GM21786 (cell line): ENCODE results near the gene APOBEC3B.
"Not testable (repeated sequence)": the region's sequence is repeated elsewhere in the genome, so short reads cannot be mapped to it uniquely, and the experiment has no call there.

Experiments used
- ATAC-seq: cut with Tn5 transposase; IDR thresholded peaks from one replicate; pipeline ENCODE4 v1.9.1; 2021; ENCODE audit not compliant: unreplicated experiment

The APOBEC3B gene

GRCh38 chr22:38981992-38982927 lies at the start of gene APOBEC3B:
Gene APOBEC3B (plus strand): TSS chr22:38982347. CDS start chr22:38982454, 107 bp downstream.
- ATAC-seq = peak; percentile 51

DNA sequence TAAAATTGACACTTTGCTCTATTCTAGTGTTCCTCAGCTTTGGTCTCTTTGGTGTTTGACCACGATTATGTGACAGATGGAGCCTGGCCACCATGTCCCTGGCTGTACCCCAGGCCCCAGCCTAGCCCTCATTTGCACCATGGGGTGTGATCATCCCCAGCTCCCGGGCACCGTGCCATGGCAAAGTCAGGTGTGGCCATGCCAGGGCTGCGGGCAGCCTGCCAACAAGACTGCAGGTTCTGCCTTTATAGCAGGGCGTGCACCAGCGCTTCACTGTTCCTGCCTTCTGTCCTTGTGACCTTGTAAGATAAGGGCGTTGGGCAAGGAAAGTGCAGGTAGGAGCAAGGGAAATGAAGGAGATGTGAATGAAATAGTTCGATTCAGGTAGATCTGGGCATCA lies 47.1 kb upstream of the APOBEC3B start:
- ATAC-seq = no peak

- ATAC-seq = no peak
These were observed 46.5 kb upstream of the APOBEC3B start for GRCh38 chr22:38935616-38936015.

GRCh38 chr22:38936562-38936961 lies 45.6 kb upstream of the APOBEC3B start:
- no peak for ATAC-seq

GRCh38 chr22:38937036-38937435 lies 45.1 kb upstream of the APOBEC3B start:
- no peak for ATAC-seq

- ATAC-seq = no peak
These were observed 44.6 kb upstream of the APOBEC3B start for GRCh38 chr22:38937541-38937940.

DNA sequence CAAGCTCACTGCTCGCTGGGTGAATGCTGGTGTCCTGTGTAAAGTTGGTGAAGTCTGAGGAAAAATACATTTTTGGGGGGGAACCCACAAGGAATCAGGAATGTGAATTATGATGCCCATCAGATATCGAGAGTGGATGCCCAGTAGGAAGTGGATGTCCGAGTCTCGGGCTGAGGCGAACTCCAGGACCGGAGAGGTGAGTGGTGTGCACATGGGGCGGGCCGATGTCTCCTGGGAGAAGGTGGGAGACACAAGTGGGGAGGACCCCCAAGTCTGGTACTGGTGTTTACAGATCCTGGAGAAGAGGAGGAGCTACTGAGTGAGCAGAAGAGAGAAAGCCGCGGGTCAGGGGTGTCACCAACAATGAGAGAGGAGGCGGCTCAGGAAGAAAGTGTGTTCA lies 43.9 kb upstream of the APOBEC3B start:
- no peak for ATAC-seq

DNA sequence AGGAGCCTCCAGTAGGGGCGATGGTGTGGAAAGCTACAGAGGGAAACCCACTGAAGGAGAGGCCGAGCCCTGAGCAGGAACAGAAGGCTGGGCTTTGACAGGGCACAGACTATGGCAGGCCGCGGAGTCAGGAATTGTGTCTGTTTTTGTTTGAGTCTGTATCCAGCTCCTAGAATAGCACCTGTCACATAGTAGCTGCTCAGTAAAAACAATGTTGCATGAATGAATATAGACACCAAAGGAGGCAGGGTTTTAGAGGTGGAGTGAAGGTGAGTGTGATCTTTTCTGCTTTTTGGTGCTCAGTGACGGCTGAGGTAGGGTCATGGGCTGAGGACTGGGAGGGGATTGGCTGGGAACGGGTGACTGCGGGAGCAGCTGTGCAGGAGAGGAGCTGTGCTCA lies 43.2 kb upstream of the APOBEC3B start:
- ATAC-seq = no peak

DNA sequence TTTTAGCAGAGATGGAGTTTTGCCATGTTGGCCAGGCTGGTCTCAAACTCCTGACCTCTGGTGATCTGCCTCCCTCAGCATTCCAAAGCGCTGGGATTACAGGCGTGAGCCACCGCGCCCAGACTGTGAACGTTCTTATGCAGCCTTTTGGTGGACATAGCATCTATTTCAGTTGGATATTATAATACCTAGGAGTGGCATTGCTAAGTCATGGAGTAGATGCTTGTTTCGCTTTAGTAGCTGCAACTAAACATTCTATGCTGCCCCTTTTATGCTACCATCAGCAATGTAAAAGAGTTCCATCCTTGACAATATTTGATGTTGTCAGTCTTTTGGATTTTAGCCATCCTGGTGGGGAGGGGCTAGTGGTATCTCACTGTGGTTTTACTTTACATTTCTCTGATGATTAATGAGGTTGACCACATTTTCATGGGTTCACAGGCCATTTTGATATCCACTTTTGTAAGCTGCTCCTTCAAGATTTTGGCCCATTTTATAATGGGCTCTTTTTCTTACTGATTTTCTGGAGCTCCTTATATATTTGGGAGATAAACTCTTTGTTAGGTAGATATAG lies 41.2 kb upstream of the APOBEC3B start:
- no peak for ATAC-seq

- peak; percentile 60 for ATAC-seq
These were observed 40.6 kb upstream of the APOBEC3B start for GRCh38 chr22:38941488-38941987.

GRCh38 chr22:38942702-38943101 lies 39.4 kb upstream of the APOBEC3B start:
- no peak for ATAC-seq

GRCh38 chr22:38943201-38943600 lies 38.9 kb upstream of the APOBEC3B start:
- ATAC-seq = no peak

DNA sequence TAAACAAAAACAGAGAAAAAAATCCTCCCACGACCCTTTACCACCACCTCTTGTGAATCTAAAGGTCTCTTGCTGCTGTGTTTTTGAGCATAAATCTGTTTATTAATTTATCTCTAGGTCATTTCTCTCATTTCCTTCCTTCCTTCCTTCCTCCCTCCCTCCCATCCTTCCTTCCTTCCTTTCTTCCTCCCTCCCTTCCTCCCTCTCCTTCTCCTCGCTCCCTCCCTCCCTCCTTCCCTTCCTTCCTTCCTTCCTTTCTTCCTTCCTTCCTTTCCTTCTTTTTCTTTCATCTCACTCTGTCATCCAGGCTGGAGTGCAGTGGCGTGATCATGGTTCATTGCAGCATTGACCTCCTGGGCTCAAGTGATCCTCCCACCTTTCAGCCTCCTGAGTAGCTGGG lies 38.3 kb upstream of the APOBEC3B start:
- no peak for ATAC-seq

DNA sequence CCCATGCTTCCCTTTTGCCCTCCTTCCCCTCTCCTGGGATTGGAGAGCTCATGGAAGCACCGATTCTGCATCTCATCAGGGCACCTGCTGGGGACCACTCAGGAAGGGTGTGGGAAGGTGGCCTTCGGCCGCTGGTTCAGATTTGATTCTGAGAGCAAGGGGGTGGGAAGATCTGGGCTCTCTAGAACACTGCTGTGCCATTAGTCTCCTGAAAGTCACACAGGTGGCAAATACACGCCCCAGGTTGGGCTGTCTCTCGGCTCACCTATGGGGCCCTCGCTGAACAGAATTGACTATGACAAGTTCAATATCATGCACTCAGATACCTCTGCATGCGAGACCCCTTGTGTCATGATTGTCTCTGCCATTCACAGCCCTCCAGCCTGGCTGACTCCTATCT lies 37.5 kb upstream of the APOBEC3B start:
- no peak for ATAC-seq

DNA sequence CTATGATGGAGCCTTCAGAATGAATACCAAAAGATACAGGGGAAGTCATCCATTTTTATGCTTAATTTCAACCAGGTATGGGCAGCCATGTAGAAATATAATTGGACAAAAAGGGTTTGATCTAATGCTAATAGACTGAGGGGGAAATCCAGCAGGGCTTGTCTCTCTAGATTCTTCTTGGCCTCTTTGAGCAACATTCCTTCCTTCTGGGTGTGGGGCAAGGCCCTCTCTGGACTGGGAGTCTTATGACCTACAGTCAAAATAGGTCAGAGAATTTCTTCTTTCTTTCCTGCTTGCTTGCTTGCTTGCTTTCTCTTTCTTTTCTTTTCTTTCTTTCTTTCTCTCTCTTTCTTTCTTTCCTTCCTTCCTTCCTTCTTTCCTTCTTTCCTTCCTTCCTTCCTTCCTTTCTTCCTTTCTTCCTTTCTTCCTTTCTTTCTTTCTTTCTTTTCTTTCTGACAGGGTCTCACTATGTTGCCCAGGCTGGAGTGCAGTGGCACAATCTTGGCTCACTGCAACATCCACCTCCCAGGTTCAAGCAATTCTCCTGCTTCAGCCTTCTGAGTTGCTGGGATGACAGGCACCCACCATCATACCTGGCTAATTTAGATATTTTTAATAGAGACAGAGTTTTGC lies 36.3 kb upstream of the APOBEC3B start:
- not testable (repeated sequence) for ATAC-seq

GRCh38 chr22:38946771-38947170 lies 35.4 kb upstream of the APOBEC3B start:
- ATAC-seq = no peak

DNA sequence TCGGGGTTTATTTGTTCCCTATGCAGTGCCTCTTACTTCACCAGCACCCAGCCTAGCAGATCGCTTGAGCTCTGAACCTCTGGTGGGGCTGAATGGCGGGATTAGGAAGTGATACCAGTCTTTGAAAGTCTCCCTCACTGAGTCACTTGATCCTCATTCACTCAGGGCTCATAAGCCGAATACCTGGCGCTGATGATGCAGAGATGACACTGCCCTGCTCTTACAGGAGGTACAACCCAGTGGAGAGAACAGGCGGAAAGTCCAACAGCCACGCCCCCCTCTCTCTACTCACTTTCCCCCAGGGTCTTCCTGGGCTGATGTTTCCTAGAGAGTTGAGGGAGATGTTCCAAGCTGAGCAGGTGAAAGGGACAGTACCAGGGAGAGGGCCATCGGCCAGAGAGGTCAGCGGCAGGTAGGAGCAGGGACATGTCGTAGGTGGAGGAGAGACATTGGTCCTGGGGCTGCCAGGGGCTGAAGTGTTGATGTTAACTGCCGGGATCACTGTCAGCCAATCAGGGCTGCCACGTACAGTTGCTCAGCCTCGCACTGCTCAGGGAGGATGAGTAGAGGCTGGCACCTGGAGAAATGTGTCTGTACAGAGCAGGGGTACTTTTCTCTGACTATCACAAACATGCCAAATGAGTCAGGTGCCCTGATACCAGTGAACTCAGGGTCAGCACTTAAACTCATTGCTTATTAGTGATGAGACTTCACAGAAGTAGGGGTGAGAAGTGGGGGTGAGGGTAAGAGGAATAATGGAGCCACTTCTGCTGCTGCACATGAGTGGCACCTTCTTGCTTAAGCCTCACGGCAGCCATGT lies 34.6 kb upstream of the APOBEC3B start:
- no peak for ATAC-seq

- no peak for ATAC-seq
These were observed 33.8 kb upstream of the APOBEC3B start for GRCh38 chr22:38948181-38948940.

- ATAC-seq = no peak
These were observed 32.2 kb upstream of the APOBEC3B start for GRCh38 chr22:38949889-38950405.
